Activated naive CD8-positive, alpha-beta T cell treated with anti-CD3 and anti-CD28 coated beads, Interleukin-2, amount 10 ng/mL, durations not matched to agents 7 days and 5 days (primary cell): ENCODE results near the gene RAB39A. TPM values are rescaled to one million over a fixed set of nuclear protein-coding genes. Genes with fewer than 3 reads are reported as not detected.
"Not testable (repeated sequence)": the region's sequence is repeated elsewhere in the genome, so short reads cannot be mapped to it uniquely, and the experiment has no call there.

Experiments
- ATAC-seq: fragments of 150-1000 bp; cut with Tn5 transposase; one replicate; pipeline ENCODE4 v1.10.0; 2021; ENCODE audit warnings: low read depth, moderate library complexity
- POLR2A ChIA-PET: fragments of 350-600 bp; sonication (Branson Sonifier 250); formaldehyde crosslinking; loops from one replicate; lab custom pipeline; 2021; ENCODE audit warnings: antibody characterized with exemption; lab: Charles Lee
- DNase-seq: peaks from one replicate; pipeline ENCODE4 v3.0.0; 2021
- H3K27ac Mint-ChIP-seq: one replicate; pipeline ENCODE4 v1.8.0; 2022; ENCODE audit warnings: mild to moderate bottlenecking, mixed read lengths
- H3K27me3 Mint-ChIP-seq: one replicate; pipeline ENCODE4 v1.8.0; 2022; ENCODE audit warnings: mild to moderate bottlenecking, moderate library complexity, mixed read lengths
- H3K36me3 Mint-ChIP-seq: one replicate; pipeline ENCODE4 v1.8.0; 2021; ENCODE audit warnings: mild to moderate bottlenecking, mixed read lengths
- H3K4me1 Mint-ChIP-seq: one replicate; pipeline ENCODE4 v1.8.0; 2021; ENCODE audit warnings: mixed read lengths
- H3K4me3 Mint-ChIP-seq: one replicate; pipeline ENCODE4 v1.8.0; 2022; ENCODE audit warnings: mild to moderate bottlenecking, moderate library complexity, mixed read lengths
- H3K9me3 Mint-ChIP-seq: one replicate; pipeline ENCODE4 v1.8.0; 2021; ENCODE audit warnings: mixed read lengths
- total RNA-seq, 2 experiments: library from RNA; stranded (reverse); gene quantifications; one replicate each; pipeline ENCODE4 v1.2.3, GENCODE V29; 2021

The RAB39A gene
- total RNA-seq, 2 experiments from 2014 or later: 0.43 TPM; not detected in 1

- H3K9me3 Mint-ChIP-seq: no peaks in the 10 kb centered on the region
- H3K4me1 Mint-ChIP-seq: no peaks in the 10 kb centered on the region
- no peak for ATAC-seq
- no peak overlapping the region for H3K4me3 Mint-ChIP-seq
- H3K27ac Mint-ChIP-seq: no peak overlapping the region
- peaks cover 26% of the 10 kb centered on the region for H3K27me3 Mint-ChIP-seq
- H3K36me3 Mint-ChIP-seq: no peaks in the 10 kb centered on the region
- POLR2A ChIA-PET: no interaction called here
- no peak for DNase-seq
Measured at GRCh38 chr11:107929611-107930200, 1.5 kb downstream of the RAB39A start.

DNA sequence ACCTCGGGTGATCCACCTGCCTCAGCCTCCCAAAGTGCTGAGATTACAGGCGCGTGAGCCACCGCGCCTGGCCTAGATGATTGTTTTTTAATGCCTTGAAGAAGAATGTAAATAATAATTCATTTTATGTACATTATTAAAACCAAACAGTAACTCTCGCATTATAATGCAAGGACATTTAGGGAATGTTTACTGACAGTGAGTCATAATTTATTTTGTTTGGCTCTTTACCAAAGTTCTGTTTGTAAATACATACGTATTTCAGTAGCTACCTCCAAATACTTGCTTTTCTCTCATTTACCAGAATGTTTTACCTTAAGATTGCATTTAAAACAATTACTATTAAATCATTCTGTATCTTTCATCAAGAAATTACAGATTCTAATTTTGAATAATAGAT, 3.0 kb downstream of the RAB39A start:
- ATAC-seq: no peak
- H3K9me3 Mint-ChIP-seq: no peaks in the 10 kb centered on the region

DNA sequence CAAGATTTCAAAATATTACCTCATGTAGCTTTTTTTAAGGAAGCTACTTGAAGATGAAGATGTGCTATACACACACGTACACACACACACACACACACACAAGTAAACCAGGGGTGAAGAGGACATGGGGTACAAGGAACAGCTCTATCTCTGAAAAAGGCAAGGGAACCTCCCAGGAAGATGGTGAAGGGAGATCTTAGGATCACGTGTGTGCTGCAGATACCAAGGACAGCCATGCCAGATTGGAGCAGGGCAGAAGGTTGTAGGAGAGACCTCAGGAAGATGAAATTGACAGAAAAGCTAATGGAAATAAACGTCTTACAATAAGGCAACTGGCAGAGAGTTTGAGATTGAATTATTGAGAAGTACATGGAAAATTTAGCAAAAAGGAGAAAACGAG, 19.7 kb downstream of the RAB39A start:
- H3K4me3 Mint-ChIP-seq: no peak overlapping the region
- H3K36me3 Mint-ChIP-seq: no peaks in the 10 kb centered on the region
- no peak for ATAC-seq
- DNase-seq: no peak
- peaks cover 11% of the 10 kb centered on the region for H3K27me3 Mint-ChIP-seq
- no peak overlapping the region for H3K27ac Mint-ChIP-seq
- H3K4me1 Mint-ChIP-seq: no peaks in the 10 kb centered on the region
- POLR2A ChIA-PET: no interaction called here
- H3K9me3 Mint-ChIP-seq: no peaks in the 10 kb centered on the region

More for the DNA sequence above, 3.0 kb downstream of the RAB39A start:
- Mint-ChIP-seq H3K27me3 (peaks cover 27% of the 10 kb centered on the region), H3K27ac (no peak overlapping the region), H3K4me3 (no peak overlapping the region), H3K4me1 (no peaks in the 10 kb centered on the region), H3K36me3 (no peaks in the 10 kb centered on the region)
- no peak for DNase-seq
- POLR2A ChIA-PET: no interaction called here

GRCh38 chr11:107948328-107948727, 20.1 kb downstream of the RAB39A start:
- not testable (repeated sequence) for DNase-seq

DNA sequence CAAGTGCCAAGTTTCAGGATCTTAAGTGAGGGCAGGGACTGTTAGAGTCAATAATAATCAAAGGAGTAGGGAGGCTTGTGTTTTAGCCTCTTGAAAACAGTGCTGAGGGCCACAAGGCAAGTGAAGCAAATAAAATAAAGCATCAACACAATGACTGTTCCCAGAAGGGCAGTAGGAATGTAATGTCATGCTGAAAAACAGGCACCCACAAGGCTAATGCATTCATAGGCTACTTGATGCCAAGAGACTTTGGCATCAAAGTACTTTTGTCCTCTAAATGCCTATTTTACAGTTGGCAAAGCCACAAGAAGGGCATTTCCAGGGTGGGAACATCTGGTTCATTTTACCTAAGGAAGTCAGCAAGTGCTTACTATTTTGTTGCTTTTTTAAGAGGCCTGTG, 22.9 kb downstream of the RAB39A start:
- DNase-seq (no peak), ATAC-seq (no peak)
- no peaks in the 10 kb centered on the region for H3K36me3 Mint-ChIP-seq
- H3K27me3 Mint-ChIP-seq: peaks cover 7% of the 10 kb centered on the region
- H3K9me3 Mint-ChIP-seq: no peaks in the 10 kb centered on the region
- H3K4me3 Mint-ChIP-seq: no peak overlapping the region
- H3K4me1 Mint-ChIP-seq: no peaks in the 10 kb centered on the region
- POLR2A ChIA-PET: no interaction called here
- no peak overlapping the region for H3K27ac Mint-ChIP-seq

More at GRCh38 chr11:107948328-107948727, 20.1 kb downstream of the RAB39A start:
- H3K27ac Mint-ChIP-seq, H3K9me3 Mint-ChIP-seq, H3K4me1 Mint-ChIP-seq, POLR2A ChIA-PET, ATAC-seq, H3K4me3 Mint-ChIP-seq, H3K27me3 Mint-ChIP-seq, H3K36me3 Mint-ChIP-seq: not testable (repeated sequence)

DNA sequence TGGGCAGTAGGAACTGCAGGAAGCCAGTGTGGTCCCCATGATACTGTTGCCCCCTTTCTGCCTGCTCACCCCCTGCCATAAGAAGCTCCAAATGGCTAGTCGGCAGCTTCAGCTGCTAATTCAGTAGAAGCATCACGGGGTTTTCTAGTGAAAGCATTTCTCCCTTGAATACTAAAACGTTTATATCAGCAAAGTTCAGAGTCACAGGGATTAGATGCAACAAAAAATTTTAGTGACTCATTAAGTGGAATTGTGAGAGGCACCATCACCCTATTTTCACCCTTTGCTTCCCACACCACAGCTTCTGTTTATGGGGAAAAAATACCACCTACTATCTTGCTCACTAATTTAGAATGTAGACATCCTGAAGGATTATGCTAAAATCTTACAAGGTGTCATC, 25.2 kb downstream of the RAB39A start:
- no peaks in the 10 kb centered on the region for H3K36me3 Mint-ChIP-seq
- no peaks in the 10 kb centered on the region for H3K9me3 Mint-ChIP-seq
- DNase-seq (no peak), ATAC-seq (no peak)
- POLR2A ChIA-PET: no interaction called here
- no peak overlapping the region for H3K4me3 Mint-ChIP-seq
- peaks cover 14% of the 10 kb centered on the region for H3K27me3 Mint-ChIP-seq
- H3K27ac Mint-ChIP-seq: no peak overlapping the region
- peaks cover 6% of the 10 kb centered on the region for H3K4me1 Mint-ChIP-seq

DNA sequence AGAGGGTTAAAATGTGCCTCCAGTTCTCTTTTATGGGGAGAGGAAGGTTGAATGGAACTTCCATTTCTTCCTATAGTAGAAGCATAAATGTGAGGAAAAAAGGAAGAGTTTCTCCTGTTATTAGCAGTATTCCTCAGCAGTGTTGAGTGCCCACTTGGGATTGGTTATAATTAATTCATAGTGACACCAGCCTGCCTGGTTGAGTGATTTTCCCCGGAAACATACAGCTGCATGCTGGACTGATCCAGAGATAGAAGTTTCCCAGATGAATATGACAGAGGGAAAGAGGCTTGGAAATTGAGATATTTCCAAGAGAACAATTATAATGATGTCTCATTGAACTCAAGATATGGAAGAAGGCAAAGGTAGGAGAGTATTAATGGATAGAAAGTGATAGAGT, 28.3 kb downstream of the RAB39A start:
- Mint-ChIP-seq H3K4me3 (no peak overlapping the region), H3K27me3 (peaks cover 15% of the 10 kb centered on the region), H3K4me1 (peaks cover 6% of the 10 kb centered on the region), H3K36me3 (no peaks in the 10 kb centered on the region), H3K27ac (no peak overlapping the region), H3K9me3 (no peaks in the 10 kb centered on the region)
- no peak for DNase-seq
- POLR2A ChIA-PET: no interaction called here
- ATAC-seq: no peak

DNA sequence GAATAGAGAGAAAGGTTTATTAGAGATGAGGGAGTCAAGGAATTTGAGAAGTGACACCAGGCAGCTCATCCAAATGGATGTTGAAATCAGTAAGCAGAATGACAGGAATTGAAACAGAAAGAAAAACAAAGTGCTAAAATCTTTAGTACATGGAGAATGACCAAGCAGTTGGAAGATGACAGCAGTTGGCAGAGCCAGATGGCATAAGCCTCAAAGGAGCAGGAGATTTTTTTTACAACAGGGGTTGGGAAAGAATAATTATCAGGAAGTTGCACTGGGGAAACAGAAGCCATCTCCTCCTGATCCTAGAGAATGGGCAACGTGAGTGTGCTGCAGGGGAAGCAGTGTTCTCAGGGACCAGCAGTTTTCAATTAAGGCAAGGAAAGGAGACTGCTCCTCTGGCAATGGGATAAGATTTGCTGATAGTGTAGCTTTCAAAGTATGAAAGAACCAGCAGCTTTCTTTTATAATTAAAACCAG, 28.9 kb downstream of the RAB39A start:
- DNase-seq: no peak
- H3K9me3 Mint-ChIP-seq: no peaks in the 10 kb centered on the region
- H3K4me3 Mint-ChIP-seq: peak overlapping the region; percentile 5
- ATAC-seq: no peak
- H3K4me1 Mint-ChIP-seq: peaks cover 6% of the 10 kb centered on the region
- POLR2A ChIA-PET: no interaction called here
- H3K27ac Mint-ChIP-seq: no peak overlapping the region
- peaks cover 19% of the 10 kb centered on the region for H3K27me3 Mint-ChIP-seq
- no peaks in the 10 kb centered on the region for H3K36me3 Mint-ChIP-seq

GRCh38 chr11:107961480-107961879, 33.2 kb downstream of the RAB39A start:
- Mint-ChIP-seq H3K36me3 (no peaks in the 10 kb centered on the region), H3K9me3 (no peaks in the 10 kb centered on the region), H3K27me3 (peaks cover 23% of the 10 kb centered on the region), H3K4me1 (peaks cover 6% of the 10 kb centered on the region), H3K27ac (no peak overlapping the region), H3K4me3 (no peak overlapping the region)
- DNase-seq: no peak
- POLR2A ChIA-PET: no interaction called here
- ATAC-seq: no peak

- peaks cover 3% of the 10 kb centered on the region for H3K4me1 Mint-ChIP-seq
- no peak for ATAC-seq
Measured at GRCh38 chr11:107962181-107962580, 33.9 kb downstream of the RAB39A start.

DNA sequence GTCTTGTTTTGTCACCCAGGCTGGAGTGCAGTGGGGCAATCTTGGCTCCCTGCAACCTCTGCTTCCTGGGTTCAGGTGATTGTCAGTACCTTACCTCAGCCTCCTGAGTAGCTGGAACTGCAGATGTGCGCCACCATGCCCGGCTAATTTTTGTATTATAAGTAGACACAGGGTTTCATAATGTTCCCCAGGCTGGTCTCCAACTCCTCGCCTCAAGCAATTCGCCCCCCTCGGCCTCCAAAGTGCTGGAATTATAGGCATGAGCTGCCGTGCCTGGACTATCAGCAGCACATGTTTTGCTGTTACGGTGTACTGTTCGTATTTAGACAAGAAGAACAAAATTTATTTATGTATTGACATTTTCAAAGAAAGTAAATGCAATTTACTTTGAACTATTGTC, 34.8 kb downstream of the RAB39A start:
- Mint-ChIP-seq H3K27me3 (peaks cover 15% of the 10 kb centered on the region), H3K9me3 (no peaks in the 10 kb centered on the region)

More at GRCh38 chr11:107962181-107962580, 33.9 kb downstream of the RAB39A start:
- H3K9me3 Mint-ChIP-seq: no peaks in the 10 kb centered on the region
- DNase-seq: no peak
- H3K27ac Mint-ChIP-seq: no peak overlapping the region
- H3K36me3 Mint-ChIP-seq: no peaks in the 10 kb centered on the region
- H3K27me3 Mint-ChIP-seq: peaks cover 19% of the 10 kb centered on the region
- no peak overlapping the region for H3K4me3 Mint-ChIP-seq
- POLR2A ChIA-PET: no interaction called here

DNA sequence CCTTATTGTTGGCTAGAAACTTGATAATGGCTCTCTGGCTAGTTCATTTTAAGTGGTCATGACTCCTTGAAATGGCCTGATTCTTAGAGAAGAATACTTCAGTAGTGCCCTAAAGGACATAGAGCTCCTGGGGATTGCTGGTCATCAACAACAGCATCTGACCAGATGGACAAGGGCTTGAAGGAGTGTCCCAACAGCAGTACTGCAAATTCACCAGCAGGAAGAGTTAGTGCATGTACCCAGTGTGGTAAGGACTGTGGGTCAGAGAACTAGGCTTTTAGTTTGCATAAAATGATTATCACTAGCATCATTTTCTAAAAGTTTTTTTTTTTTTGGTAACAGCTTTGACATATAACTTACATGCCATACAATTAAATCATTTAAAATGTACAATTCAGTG, 41.0 kb downstream of the RAB39A start:
- no peak for ATAC-seq
- H3K4me1 Mint-ChIP-seq: no peaks in the 10 kb centered on the region
- H3K27me3 Mint-ChIP-seq: peaks cover 4% of the 10 kb centered on the region
- no peaks in the 10 kb centered on the region for H3K36me3 Mint-ChIP-seq
- POLR2A ChIA-PET: no interaction called here
- H3K4me3 Mint-ChIP-seq: no peak overlapping the region
- no peak for DNase-seq
- no peaks in the 10 kb centered on the region for H3K9me3 Mint-ChIP-seq
- no peak overlapping the region for H3K27ac Mint-ChIP-seq

More for the DNA sequence above, 34.8 kb downstream of the RAB39A start:
- DNase-seq (no peak), ATAC-seq (no peak)
- POLR2A ChIA-PET: no interaction called here
- no peak overlapping the region for H3K4me3 Mint-ChIP-seq
- H3K36me3 Mint-ChIP-seq: no peaks in the 10 kb centered on the region
- no peak overlapping the region for H3K27ac Mint-ChIP-seq
- H3K4me1 Mint-ChIP-seq: no peaks in the 10 kb centered on the region

- no peak overlapping the region for H3K4me3 Mint-ChIP-seq
- H3K27ac Mint-ChIP-seq: no peak overlapping the region
- no peaks in the 10 kb centered on the region for H3K36me3 Mint-ChIP-seq
- peaks cover 4% of the 10 kb centered on the region for H3K27me3 Mint-ChIP-seq
- peaks cover 2% of the 10 kb centered on the region for H3K9me3 Mint-ChIP-seq
- ATAC-seq (no peak), DNase-seq (no peak)
- no peaks in the 10 kb centered on the region for H3K4me1 Mint-ChIP-seq
- POLR2A ChIA-PET: no interaction called here
Measured at GRCh38 chr11:107970049-107970448, 41.8 kb downstream of the RAB39A start.

DNA sequence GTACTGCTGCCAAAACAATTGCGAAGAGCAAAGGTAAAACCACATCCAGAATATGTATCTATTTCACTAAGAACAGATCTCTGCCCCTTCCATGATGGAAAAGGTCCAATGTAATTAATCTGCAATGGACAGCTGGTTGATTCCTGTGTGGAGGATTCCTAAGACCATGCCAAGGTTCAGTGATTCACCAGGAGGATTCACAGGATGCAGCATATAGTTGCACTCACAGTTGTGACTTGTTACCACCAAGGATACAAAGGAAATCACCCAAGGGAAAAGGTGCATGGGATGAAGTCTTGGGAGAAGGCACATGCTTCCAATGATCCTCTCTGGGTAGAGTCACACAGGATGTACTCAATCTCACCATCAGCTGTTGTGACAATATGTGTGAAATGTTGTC, 45.4 kb downstream of the RAB39A start:
- no peak overlapping the region for H3K4me3 Mint-ChIP-seq
- DNase-seq (no peak), ATAC-seq (no peak)
- POLR2A ChIA-PET: no interaction called here
- peaks cover 2% of the 10 kb centered on the region for H3K9me3 Mint-ChIP-seq
- no peaks in the 10 kb centered on the region for H3K36me3 Mint-ChIP-seq
- H3K27me3 Mint-ChIP-seq: peaks cover 2% of the 10 kb centered on the region
- no peaks in the 10 kb centered on the region for H3K4me1 Mint-ChIP-seq
- H3K27ac Mint-ChIP-seq: no peak overlapping the region
